ENCODE data around the gene PTPRT. TPM values are rescaled to one million over a fixed set of nuclear protein-coding genes. Genes with fewer than 3 reads are reported as not detected.

PTPRT gene
- total RNA-seq, 1 donor from 2014 or later: 0.56 TPM

GRCh38 chr20:42652266-42652665 lies 537.4 kb downstream of the PTPRT start:
- DNase-seq (ENCODE audit: low read depth, low spot score): no peak
- H3K4me3 Mint-ChIP-seq: no peak overlapping the region
- H3K4me1 Mint-ChIP-seq: peaks cover 13% of the 10 kb centered on the region
- TF ChIP-seq CTCF (conservative IDR thresholded peaks at IDR 0.05): no peak
- peaks cover 2% of the 10 kb centered on the region for H3K36me3 Mint-ChIP-seq (ENCODE audit: low read depth)
- H3K27me3 Mint-ChIP-seq (ENCODE audit: low read depth): peaks cover 10% of the 10 kb centered on the region
- no peak overlapping the region for H3K27ac Mint-ChIP-seq (ENCODE audit: unreplicated experiment)
- no peaks in the 10 kb centered on the region for H3K9me3 Mint-ChIP-seq

- TF ChIP-seq CTCF (conservative IDR thresholded peaks at IDR 0.05): no peak
- peaks cover 3% of the 10 kb centered on the region for H3K27me3 Mint-ChIP-seq (ENCODE audit: low read depth)
- no peaks in the 10 kb centered on the region for H3K9me3 Mint-ChIP-seq
- DNase-seq (ENCODE audit: low read depth, low spot score): no peak
- H3K36me3 Mint-ChIP-seq (ENCODE audit: low read depth): peaks cover 2% of the 10 kb centered on the region
- no peak overlapping the region for H3K4me3 Mint-ChIP-seq
- H3K27ac Mint-ChIP-seq (ENCODE audit: unreplicated experiment): no peak overlapping the region
- H3K4me1 Mint-ChIP-seq: peaks cover 13% of the 10 kb centered on the region
Observed at GRCh38 chr20:42650191-42650746, 539.4 kb downstream of the PTPRT start.

- no peak for TF ChIP-seq CTCF (conservative IDR thresholded peaks at IDR 0.05)
- Mint-ChIP-seq H3K9me3 (no peaks in the 10 kb centered on the region), H3K27me3 (ENCODE audit: low read depth) (peaks cover 3% of the 10 kb centered on the region)
Observed at GRCh38 chr20:42649748-42650147, 540.0 kb downstream of the PTPRT start.

GRCh38 chr20:42646250-42646649 lies 543.5 kb downstream of the PTPRT start:
- Mint-ChIP-seq H3K4me3 (no peak overlapping the region), H3K27ac (ENCODE audit: unreplicated experiment) (no peak overlapping the region)

More at GRCh38 chr20:42649748-42650147, 540.0 kb downstream of the PTPRT start:
- no peak for DNase-seq (ENCODE audit: low read depth, low spot score)
- Mint-ChIP-seq H3K27ac (ENCODE audit: unreplicated experiment) (no peak overlapping the region), H3K4me3 (no peak overlapping the region), H3K36me3 (ENCODE audit: low read depth) (peaks cover 2% of the 10 kb centered on the region), H3K4me1 (peaks cover 13% of the 10 kb centered on the region)

GRCh38 chr20:42641886-42642285 lies 547.8 kb downstream of the PTPRT start:
- Mint-ChIP-seq H3K27me3 (ENCODE audit: low read depth) (peaks cover 8% of the 10 kb centered on the region), H3K36me3 (ENCODE audit: low read depth) (no peaks in the 10 kb centered on the region), H3K27ac (ENCODE audit: unreplicated experiment) (no peak overlapping the region), H3K9me3 (peaks cover 2% of the 10 kb centered on the region), H3K4me3 (no peak overlapping the region), H3K4me1 (no peaks in the 10 kb centered on the region)
- TF ChIP-seq CTCF (conservative IDR thresholded peaks at IDR 0.05): no peak
- DNase-seq (ENCODE audit: low read depth, low spot score): no peak

More at GRCh38 chr20:42646250-42646649, 543.5 kb downstream of the PTPRT start:
- no peak for DNase-seq (ENCODE audit: low read depth, low spot score)
- Mint-ChIP-seq H3K9me3 (peaks cover 2% of the 10 kb centered on the region), H3K36me3 (ENCODE audit: low read depth) (peaks cover 2% of the 10 kb centered on the region), H3K27me3 (ENCODE audit: low read depth) (no peaks in the 10 kb centered on the region), H3K4me1 (peaks cover 9% of the 10 kb centered on the region)
- no peak for TF ChIP-seq CTCF (conservative IDR thresholded peaks at IDR 0.05)
